ENCODE data around the gene TM7SF2.

DNA sequence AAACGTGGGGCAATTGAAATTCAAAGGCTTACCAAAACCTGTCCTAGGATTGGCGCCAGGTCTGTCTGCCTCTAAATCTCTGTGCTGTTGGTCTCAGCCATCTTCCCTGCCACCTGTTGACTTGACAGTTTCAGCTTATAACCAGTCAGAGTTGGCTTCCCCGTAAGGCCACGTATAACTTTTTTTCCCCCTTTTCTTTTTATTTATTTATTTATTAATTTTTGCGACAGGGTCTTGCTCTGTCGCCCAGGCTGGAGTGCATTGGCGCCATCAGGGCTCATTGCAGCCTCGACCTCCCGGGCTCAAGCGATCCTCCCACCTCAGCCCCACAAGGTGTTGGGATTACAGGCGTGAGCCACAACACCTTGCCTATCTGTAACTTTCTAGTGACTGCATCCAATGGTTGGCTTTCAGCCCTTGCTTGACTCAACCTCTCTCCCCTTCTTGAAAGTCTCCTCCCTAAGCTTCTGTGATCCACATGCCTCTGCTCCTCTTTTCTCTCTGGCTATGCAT is 24.0 kb downstream of the TM7SF2 start:
- TF ChIP-seq, protein P1, sequence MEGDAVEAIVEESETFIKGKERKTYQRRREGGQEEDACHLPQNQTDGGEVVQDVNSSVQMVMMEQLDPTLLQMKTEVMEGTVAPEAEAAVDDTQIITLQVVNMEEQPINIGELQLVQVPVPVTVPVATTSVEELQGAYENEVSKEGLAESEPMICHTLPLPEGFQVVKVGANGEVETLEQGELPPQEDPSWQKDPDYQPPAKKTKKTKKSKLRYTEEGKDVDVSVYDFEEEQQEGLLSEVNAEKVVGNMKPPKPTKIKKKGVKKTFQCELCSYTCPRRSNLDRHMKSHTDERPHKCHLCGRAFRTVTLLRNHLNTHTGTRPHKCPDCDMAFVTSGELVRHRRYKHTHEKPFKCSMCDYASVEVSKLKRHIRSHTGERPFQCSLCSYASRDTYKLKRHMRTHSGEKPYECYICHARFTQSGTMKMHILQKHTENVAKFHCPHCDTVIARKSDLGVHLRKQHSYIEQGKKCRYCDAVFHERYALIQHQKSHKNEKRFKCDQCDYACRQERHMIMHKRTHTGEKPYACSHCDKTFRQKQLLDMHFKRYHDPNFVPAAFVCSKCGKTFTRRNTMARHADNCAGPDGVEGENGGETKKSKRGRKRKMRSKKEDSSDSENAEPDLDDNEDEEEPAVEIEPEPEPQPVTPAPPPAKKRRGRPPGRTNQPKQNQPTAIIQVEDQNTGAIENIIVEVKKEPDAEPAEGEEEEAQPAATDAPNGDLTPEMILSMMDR (IDR thresholded peaks at IDR 0.05) = no peak
- no peak for TF ChIP-seq POLR2A (IDR thresholded peaks at IDR 0.05)

Data from right lobe of liver (tissue), 4 donors.